ENCODE measurements around the gene WWC1.

The WWC1 gene

DNA sequence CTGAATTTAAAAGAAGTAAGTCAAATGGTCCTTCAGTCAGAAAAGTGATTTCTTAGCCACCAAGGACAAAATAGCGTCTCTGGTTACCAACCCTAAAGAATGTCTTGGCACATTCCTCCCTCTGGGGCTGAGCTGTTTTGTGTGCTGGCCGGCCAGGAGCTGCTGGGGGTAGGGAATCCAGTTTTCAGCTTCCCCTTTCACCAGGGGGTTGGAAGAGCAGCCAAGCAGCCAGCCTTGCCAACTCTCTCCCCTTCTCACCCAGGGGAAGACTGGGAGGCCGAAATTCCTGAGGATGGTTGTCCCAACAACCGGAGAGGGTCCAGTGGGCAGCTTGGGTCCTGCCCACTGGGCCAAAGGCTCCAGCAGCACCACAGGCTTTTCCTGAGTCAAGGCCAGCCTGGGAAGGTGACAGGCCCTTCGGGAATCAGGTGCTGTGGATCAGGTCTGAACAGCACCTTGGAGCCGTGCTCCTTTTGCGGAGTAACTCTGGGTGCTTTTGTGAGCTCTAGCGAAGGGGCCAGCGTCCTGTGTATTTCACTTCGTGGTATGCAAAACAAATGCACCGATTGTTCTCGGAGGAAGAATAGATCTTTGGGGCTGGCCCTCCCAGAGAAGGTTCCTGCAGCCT, 4.2 kb downstream of the WWC1 start:
- no peak for DNase-seq (ENCODE audit: low read depth)

DNA sequence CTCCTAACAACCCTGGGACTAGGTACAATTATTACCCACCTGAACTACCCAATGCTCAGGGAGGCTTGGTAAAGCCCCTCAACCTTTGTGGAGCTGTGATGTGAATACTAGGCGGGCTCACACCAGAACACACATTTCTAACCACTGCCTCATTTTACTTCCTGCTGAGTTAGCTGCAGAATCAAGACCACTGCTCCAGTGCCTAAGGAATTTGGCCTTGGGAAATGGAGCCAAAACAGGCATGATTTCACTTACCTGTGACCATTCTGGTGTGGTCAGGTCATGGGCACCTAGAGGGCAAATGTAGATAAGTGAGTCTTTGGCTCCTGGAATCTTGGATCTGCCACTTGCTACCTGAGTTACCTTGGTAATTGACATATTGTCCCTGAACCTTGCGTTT, 5.2 kb downstream of the WWC1 start:
- H3K4me3 ChIP-seq (ENCODE audit: low read depth, low read length): no peak overlapping the region
- TF ChIP-seq, protein P1, sequence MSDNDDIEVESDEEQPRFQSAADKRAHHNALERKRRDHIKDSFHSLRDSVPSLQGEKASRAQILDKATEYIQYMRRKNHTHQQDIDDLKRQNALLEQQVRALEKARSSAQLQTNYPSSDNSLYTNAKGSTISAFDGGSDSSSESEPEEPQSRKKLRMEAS (IDR thresholded peaks at IDR 0.05; ENCODE audit: low read depth, low read length): no peak
- TF ChIP-seq MYC (IDR thresholded peaks at IDR 0.05; ENCODE audit: low read depth, low read length) (no peak), POLR2A (IDR thresholded peaks at IDR 0.05; ENCODE audit: extremely low read depth, insufficient read length) (no peak)
- TF ChIP-seq, protein P2, sequence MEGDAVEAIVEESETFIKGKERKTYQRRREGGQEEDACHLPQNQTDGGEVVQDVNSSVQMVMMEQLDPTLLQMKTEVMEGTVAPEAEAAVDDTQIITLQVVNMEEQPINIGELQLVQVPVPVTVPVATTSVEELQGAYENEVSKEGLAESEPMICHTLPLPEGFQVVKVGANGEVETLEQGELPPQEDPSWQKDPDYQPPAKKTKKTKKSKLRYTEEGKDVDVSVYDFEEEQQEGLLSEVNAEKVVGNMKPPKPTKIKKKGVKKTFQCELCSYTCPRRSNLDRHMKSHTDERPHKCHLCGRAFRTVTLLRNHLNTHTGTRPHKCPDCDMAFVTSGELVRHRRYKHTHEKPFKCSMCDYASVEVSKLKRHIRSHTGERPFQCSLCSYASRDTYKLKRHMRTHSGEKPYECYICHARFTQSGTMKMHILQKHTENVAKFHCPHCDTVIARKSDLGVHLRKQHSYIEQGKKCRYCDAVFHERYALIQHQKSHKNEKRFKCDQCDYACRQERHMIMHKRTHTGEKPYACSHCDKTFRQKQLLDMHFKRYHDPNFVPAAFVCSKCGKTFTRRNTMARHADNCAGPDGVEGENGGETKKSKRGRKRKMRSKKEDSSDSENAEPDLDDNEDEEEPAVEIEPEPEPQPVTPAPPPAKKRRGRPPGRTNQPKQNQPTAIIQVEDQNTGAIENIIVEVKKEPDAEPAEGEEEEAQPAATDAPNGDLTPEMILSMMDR (IDR thresholded peaks at IDR 0.05; ENCODE audit: low read depth, low read length): no peak
- no peak for DNase-seq (ENCODE audit: low read depth)

More for the DNA sequence above, 4.2 kb downstream of the WWC1 start:
- TF ChIP-seq, protein P1 (IDR thresholded peaks at IDR 0.05; ENCODE audit: low read depth, low read length): no peak
- TF ChIP-seq POLR2A (IDR thresholded peaks at IDR 0.05; ENCODE audit: extremely low read depth, insufficient read length): no peak
- TF ChIP-seq, protein P2 (IDR thresholded peaks at IDR 0.05; ENCODE audit: low read depth, low read length): no peak
- TF ChIP-seq MYC (IDR thresholded peaks at IDR 0.05; ENCODE audit: low read depth, low read length): no peak
- H3K4me3 ChIP-seq (ENCODE audit: low read depth, low read length): no peak overlapping the region

DNA sequence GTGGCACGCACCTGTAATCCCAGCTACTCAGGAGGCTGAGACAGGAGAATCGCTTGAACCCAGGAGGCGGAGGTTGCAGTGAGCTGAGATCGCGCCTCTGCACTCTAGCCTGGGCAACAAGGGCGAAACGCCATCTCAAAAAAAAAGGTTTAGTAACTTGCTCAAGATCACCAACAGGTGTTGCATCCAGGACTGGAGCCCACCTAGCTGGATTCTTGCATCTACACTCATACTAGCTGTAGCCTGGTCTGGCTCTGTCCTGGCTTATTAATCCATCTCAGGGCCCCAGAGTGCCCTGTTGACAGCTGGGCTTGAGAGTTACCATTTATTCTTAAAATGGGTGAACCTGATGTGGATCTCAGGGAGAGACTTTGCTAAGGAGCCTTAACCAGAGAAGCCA, 7.5 kb downstream of the WWC1 start:
- no peak overlapping the region for H3K4me3 ChIP-seq (ENCODE audit: low read depth, low read length)
- TF ChIP-seq, protein P2 (IDR thresholded peaks at IDR 0.05; ENCODE audit: low read depth, low read length): no peak
- TF ChIP-seq POLR2A (IDR thresholded peaks at IDR 0.05; ENCODE audit: extremely low read depth, insufficient read length) (no peak), MYC (IDR thresholded peaks at IDR 0.05; ENCODE audit: low read depth, low read length) (no peak)
- TF ChIP-seq, protein P1 (IDR thresholded peaks at IDR 0.05; ENCODE audit: low read depth, low read length): no peak
- no peak for DNase-seq (ENCODE audit: low read depth)

DNA sequence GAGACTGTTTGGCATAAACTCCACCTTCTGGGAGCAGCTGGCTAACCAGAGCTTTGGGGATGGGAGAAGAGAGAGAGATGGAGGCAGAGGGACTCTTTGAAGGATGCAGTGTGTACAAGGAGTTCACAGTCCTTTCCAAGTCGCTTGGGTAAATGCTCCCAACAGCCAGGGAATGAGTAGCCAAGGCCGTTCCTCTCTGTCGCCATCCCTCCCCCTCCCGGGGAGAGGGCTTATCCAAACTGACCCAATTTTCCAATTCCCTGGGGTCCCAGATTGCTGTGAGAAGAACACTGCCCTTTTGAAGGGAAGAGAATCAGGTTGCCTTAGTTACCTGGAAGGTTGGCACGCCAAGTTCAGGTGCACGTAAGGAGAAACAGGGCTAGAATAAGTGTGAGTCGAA, 7.9 kb downstream of the WWC1 start:
- H3K4me3 ChIP-seq (ENCODE audit: low read depth, low read length): no peak overlapping the region
- no peak for DNase-seq (ENCODE audit: low read depth)
- TF ChIP-seq, protein P1 (IDR thresholded peaks at IDR 0.05; ENCODE audit: low read depth, low read length): no peak
- TF ChIP-seq MYC (IDR thresholded peaks at IDR 0.05; ENCODE audit: low read depth, low read length) (no peak), POLR2A (IDR thresholded peaks at IDR 0.05; ENCODE audit: extremely low read depth, insufficient read length) (no peak)
- TF ChIP-seq, protein P2 (IDR thresholded peaks at IDR 0.05; ENCODE audit: low read depth, low read length): no peak

DNA sequence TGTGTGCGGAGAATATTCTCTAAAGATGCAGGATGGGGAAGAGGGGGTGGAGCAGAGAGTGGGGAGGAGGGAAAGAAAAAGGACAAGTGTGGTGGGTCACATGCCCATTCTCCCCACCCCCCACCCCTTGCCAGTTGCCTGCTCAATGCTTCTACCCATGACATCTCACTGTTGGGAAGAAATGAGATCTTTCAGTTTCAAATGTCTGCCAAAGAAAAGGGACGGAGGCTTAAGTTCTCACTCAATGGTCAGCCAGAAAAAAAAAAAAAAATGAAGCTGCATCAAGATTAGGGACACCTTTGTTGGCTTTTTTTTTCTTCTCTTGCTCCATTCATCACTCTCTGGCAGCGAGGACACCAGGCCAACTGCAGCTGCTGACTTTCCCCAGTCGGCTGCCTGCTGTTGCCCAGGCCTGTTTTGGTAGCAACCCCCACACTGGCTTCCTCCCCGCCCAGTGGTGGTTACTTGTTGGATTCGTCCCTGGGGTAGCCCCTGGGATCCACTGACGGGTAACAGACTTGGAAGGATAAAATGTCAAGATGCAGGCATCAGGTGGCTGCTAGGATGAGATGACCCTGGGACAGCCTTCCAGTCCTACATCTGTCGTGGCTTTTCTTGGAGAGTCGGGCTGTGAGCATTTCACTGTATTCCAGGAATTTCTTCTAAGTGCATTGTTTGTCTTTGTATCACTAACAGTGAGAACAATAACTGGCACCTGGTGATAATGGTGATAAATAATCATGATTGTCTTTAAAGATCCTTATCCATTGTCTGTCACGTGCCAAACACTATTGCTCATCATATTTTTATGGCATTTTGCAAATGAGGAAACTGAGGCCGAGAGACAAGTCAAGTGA, 9.1 kb downstream of the WWC1 start:
- TF ChIP-seq, protein P2 (IDR thresholded peaks at IDR 0.05; ENCODE audit: low read depth, low read length): no peak
- TF ChIP-seq, protein P1 (IDR thresholded peaks at IDR 0.05; ENCODE audit: low read depth, low read length): no peak
- no peak for TF ChIP-seq MYC (IDR thresholded peaks at IDR 0.05; ENCODE audit: low read depth, low read length)
- TF ChIP-seq POLR2A (IDR thresholded peaks at IDR 0.05; ENCODE audit: extremely low read depth, insufficient read length): no peak
- H3K4me3 ChIP-seq (ENCODE audit: low read depth, low read length): no peak overlapping the region
- DNase-seq (ENCODE audit: low read depth): no peak
